ENCODE results near the gene FLVCR2.

- TF ChIP-seq TAF1 (IDR thresholded peaks at IDR 0.05; ENCODE audit: low read depth, low read length) (no peak), POLR2A (IDR thresholded peaks at IDR 0.05; ENCODE audit: low read depth, low read length) (no peak), POLR2AphosphoS5 (IDR thresholded peaks at IDR 0.05; ENCODE audit: low read depth, low read length) (no peak), SPI1 (IDR thresholded peaks at IDR 0.05; ENCODE audit: low read depth, low read length) (no peak), POU2F2 (IDR thresholded peaks at IDR 0.05; ENCODE audit: low read depth, low read length) (no peak)
Measured at GRCh38 chr14:75553157-75553556, 25.3 kb upstream of the FLVCR2 start.

All from GM12891 (cell line).